ENCODE measurements around the gene GDF7.
"Not testable (repeated sequence)": the region's sequence is repeated elsewhere in the genome, so short reads cannot be mapped to it uniquely, and the experiment has no call there.

Gene GDF7

DNA sequence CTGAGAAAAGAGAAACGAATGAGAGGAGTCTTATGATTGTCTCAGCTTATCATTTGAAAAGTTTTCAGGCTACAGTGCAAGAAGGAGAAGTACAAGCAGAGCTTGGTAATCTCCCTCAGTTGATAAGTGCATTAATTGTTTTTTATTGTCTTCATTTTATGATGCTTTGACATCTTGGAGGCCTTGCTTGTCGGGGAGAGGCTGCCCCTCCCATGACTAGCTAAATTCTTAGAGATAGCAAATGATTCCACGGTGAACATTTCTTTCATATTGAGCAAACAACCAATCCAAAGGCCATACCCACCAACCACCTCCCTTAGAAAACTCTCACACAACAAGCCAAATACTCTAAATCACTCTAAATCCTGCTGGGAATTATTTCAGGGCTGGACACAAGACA, 39.8 kb downstream of the GDF7 start:
- DNase-seq = no peak

DNA sequence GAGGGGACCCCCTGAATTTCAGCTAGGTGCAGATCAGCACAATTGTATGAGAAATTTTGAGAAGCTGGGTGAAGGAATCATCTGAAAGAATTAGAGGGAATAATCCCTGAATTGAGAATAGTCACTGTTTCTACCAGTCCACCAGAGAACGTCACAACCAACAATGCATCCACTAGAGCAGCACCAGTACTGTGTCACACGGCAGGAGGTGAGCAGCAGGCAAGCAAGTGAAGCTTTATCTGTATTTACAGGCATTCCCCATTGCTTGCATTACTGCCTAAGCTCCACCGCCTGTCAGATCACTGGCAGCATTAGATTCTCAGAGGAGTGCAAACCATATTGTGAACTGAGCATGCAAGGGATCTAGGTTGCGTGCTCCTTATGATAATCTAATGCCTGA, 40.7 kb downstream of the GDF7 start:
- no peak for DNase-seq

DNA sequence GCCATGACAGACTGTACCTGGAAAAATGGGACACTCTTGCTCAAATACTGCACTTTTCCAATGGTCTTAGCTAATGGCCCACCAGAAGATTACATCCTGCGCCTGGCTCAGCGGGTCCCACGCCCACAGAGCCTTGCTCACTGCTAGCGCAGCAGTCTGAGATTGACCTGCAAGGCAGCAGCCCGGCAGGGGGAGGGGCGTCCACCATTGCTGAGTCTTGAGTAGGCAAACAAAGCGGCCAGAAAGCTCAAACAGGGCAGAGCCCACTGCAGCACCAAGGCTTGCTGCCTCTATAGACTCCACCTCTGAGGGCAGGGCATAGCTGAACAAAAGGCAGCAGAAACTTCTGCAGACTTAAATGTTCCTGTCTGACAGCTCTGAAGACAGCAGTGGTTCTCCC, 44.7 kb downstream of the GDF7 start:
- not testable (repeated sequence) for DNase-seq

DNA sequence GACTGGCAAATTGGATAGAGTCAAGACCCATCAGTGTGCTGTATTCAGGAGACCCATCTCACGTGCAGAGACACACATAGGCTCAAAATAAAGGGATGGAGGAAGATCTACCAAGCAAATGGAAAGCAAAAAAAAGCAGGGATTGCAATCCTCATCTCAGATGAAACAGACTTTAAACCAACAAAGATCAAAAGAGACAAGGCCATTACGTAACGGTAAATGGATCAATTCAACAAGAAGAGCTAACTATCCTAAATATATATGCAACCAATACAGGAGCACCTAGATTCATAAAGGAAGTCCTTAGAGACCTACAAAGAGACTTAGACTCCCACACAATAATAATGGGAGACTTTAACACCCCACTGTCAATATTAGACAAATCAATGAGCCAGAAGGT, 46.6 kb downstream of the GDF7 start:
- not testable (repeated sequence) for DNase-seq

DNA sequence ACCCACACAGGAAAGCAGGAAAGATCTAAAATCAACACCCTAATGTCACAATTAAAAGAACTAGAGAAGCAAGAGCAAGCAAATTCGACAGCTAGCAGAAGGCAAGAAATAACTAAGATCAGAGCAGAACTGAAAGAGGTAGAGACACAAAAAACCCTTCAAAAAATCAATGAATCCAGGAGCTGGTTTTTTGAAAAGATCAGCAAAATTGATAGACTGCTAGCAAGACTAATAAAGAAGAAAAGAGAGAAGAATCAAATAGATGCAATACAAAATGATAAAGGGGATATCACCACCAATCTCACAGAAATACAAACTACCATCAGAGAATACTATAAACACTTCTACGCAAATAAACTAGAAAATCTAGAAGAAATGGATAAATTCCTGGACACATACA, 47.5 kb downstream of the GDF7 start:
- not testable (repeated sequence) for DNase-seq

DNA sequence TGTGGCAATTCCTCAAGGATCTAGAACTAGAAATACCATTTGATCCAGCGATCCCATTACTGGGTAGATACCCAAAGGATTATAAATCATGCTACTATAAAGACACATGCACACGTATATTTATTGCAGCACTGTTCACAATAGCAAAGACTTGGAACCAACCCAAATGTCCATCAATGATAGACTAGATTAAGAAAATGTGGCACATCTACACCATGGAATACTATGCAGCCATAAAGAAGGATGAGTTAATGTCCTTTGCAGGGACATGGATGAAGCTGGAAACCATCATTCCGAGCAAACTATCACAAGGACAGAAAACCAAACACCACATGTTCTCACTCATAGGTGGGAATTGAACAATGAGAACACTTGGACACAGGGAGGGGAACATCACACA, 49.2 kb downstream of the GDF7 start:
- not testable (repeated sequence) for DNase-seq

DNA sequence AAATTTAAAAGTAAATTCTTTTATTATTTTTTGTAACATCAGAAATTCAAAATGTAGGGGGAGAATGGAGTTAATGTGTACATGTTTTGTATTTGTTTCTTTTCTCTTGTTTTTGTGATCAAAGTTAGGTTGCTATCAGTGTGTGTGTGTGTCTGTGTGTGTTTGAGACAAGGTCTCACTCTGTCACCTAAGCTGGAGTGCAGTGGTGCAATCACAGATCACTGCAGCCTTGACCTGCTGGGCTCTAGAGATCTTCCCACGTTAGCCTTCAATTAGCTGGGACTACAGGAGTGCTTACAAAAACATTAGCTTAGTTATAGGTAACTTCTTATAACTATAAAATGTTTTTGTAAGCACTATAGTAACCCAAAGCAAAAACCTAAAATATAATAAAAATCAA, 50.7 kb downstream of the GDF7 start:
- no peak for DNase-seq

DNA sequence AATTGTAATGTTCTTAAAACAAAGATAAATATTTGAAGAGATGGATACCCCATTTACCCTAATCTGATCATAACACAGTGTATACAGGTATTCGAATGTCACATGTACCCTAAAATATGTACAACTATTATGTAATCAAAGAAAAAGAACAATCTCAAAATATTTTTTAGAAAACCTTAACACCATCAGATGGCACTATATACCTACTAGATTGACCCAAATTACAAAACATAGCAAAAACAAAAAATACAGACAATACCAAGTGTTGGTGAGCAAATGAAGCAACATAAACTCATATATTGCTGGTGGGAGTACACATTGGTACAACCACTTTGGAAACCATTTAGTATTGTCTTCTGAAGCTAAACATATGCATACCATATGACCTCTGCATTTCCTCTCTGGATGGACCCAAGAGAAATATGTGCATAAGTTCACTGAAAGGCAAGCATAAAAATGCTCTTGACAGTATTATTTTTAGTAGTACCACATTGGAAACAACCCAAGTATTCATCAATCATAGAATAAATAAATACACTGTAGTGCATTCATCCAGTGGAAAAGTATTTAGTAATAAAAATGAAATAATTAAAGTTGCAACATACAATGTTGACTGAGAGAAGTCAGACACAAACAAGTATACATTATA, 55.8 kb downstream of the GDF7 start:
- DNase-seq = no peak

DNA sequence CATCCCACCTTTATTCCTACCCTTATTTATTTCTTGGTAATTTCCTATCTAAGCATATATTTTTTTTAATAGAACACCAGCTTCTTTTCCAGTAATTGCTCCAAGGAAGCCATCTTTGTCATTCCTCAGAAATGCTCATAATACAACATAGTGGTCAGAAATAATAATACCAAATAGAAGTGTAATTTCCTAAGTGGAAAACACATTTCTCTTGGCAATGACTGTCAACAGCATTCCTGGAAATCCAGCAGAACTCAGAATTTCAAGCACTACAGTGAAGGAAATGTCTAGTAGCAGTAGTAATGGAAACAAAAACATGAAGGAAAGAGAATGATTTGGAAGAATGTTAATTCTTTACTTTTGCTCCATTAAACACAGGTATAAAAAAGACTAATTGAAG, 56.6 kb downstream of the GDF7 start:
- no peak for DNase-seq

DNA sequence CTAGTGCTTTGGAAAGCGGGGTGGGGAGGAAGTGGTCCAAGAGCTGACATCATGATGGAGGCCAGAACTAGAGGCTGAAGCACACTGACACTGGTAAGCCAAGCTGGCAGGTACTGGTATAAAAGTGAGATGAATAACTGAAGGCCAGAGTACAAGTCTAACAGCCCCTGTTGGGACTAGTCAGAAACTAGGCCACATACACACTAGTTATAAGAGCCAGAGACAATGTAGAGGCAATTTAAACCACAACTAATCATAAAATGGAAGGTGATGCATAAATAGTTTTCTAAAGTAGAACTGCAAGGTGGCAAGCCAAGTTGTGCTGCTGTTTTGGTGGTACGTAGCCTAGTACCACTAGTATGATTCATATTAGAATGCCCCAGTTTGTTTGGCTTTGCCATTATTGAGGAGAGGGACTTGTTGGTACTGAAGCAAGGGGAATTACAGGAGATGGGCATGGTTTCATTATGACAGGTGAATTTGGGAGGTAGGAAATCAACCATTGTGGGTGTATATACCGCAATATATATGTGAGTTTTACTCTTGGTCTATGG, 57.6 kb downstream of the GDF7 start:
- no peak for DNase-seq

DNA sequence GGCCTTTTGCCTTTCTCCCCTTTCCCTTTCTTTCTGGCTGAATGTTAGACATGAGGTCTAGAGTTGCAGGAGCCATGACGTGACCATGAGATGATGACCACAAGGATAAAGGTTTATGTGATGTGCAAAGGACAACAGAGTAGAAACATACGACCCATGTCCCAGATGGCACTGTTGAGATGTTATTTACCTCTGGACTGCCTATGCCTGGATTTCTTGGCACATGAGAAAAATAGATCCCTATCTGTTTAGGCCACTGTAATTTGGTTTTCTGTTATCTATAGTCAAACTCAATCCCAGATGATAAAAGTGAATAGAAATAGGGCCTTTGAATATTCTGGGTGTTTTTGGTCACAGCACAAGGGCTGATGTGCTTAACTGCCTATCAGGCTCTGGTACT, 58.8 kb downstream of the GDF7 start:
- no peak for DNase-seq

DNA sequence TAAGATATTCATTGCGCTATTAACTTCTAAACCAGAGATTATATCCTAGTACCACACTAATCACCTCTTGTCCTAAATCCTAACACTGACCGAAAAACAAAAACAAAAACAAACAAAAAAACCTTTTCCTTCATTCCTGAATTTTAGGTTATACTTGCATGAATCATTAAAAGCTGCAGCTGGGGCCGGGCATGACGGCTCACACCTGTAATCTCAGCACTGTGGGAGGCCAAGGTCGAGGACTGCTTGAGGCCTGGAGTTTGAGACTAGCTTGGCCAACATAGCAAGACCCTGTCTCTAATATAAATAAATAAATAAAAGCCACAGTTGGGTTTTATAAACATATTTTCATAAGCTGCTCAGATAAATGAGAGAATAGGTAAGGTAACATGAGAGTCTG, 60.0 kb downstream of the GDF7 start:
- DNase-seq = no peak

DNA sequence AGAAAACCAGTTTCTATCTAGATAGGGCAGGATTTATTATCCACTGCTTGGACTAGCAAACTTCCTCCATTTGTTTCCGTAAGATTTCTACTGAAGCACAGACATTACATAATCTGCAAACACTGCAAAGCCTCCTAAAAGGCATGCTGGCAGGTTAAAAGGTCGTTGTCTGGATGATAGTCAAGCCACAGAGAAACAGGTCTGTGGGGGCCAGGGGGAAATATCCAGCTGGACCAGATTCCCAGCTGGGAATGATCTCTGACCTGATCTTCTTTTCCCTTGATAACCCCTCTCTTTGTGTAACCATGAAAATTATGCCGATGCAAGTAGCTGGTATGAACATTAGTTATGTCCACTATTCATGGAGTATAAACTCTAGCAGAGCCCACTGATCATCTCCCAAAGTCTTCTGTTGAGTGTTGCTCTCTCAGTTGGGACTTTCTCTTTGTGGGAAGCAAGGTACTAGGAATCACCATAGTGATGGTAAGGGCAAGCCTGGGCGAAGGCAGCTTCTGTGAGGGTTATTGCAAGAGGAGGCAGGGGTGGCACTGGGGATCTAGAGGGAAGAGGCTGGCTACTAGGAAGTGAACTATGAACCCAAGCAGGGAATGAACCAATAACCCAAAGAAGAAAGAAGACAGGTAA, 61.3 kb downstream of the GDF7 start:
- no peak for DNase-seq

All from activated CD4-positive, alpha-beta T cell treated with anti-CD3 and anti-CD28 coated beads for 1 hour (primary cell).